ENCODE measurements around the gene PC. TPM values are rescaled to one million over a fixed set of nuclear protein-coding genes. Genes with fewer than 3 reads are reported as not detected.
A peak's percentile ranks its signal among the peaks of the same experiment; 100 is the strongest.

Gene PC
- total RNA-seq, 1 experiment from 2014 or later = 40.5 TPM

DNA sequence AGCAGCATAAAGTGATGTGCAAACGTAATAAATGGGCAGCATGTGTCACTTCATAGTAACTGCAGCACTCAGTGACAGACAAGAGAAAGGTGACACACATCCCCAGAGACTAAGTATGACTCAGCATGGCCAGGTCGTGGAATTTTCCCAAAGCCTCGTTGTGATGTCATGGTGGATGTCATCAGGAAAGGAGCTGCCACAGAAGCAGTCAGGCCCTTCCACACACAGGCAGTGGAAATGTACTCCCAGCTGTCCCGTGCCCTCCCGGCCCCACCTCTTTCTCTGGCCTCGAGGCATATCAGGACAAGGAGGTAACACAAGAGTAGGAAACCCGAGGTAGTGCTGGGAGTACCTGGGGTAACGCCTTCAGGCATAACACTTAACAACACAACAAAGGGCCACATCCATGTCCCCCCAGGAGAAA is 8.1 kb downstream of the PC start:
- Mint-ChIP-seq H3K27ac (ENCODE audit: unreplicated experiment) (peak overlapping the region; percentile 85), H3K4me1 (ENCODE audit: low read depth, unreplicated experiment) (peaks cover 15% of the 10 kb centered on the region), H3K36me3 (ENCODE audit: insufficient read depth, unreplicated experiment) (peaks cover 21% of the 10 kb centered on the region), H3K4me3 (ENCODE audit: low read depth, unreplicated experiment) (no peak overlapping the region), H3K27me3 (ENCODE audit: unreplicated experiment) (no peaks in the 10 kb centered on the region), H3K9me3 (ENCODE audit: low read depth, unreplicated experiment) (no peaks in the 10 kb centered on the region)
- DNase-seq = peak; percentile 63
- CTCF ChIA-PET = no interaction called here
- BruUV-seq (replicated peaks) = no TSS peak
- no peak for TF ChIP-seq CTCF (IDR thresholded peaks at IDR 0.05; ENCODE audit: unreplicated experiment)
- intact Hi-C loops (cut with micrococcal nuclease; ENCODE audit: unreplicated experiment) = loop anchor here (10.0 kb wide), 1 partner anchor 55 kb away; no protein-coding TSS in a partner anchor

GRCh38 chr11:66938582-66939135 is 19.5 kb downstream of the PC start:
- Mint-ChIP-seq H3K36me3 (ENCODE audit: insufficient read depth, unreplicated experiment) (peaks cover 15% of the 10 kb centered on the region), H3K27me3 (ENCODE audit: unreplicated experiment) (peaks cover 9% of the 10 kb centered on the region), H3K4me3 (ENCODE audit: low read depth, unreplicated experiment) (no peak overlapping the region), H3K27ac (ENCODE audit: unreplicated experiment) (no peak overlapping the region), H3K9me3 (ENCODE audit: low read depth, unreplicated experiment) (no peaks in the 10 kb centered on the region), H3K4me1 (ENCODE audit: low read depth, unreplicated experiment) (peaks cover 7% of the 10 kb centered on the region)
- BruUV-seq (replicated peaks) = no TSS peak
- no peak for TF ChIP-seq CTCF (IDR thresholded peaks at IDR 0.05; ENCODE audit: unreplicated experiment)
- intact Hi-C loops (cut with micrococcal nuclease; ENCODE audit: unreplicated experiment) = no loop called here
- CTCF ChIA-PET = no interaction called here
- no peak for DNase-seq

- CTCF ChIA-PET = interaction anchor here (0.7 kb wide), 1 partner anchor 33 kb away, joined by 9 read pairs; no protein-coding TSS in a partner anchor
- no peak for TF ChIP-seq CTCF (IDR thresholded peaks at IDR 0.05; ENCODE audit: unreplicated experiment)
- Mint-ChIP-seq H3K27me3 (ENCODE audit: unreplicated experiment) (peaks cover 9% of the 10 kb centered on the region), H3K9me3 (ENCODE audit: low read depth, unreplicated experiment) (no peaks in the 10 kb centered on the region), H3K36me3 (ENCODE audit: insufficient read depth, unreplicated experiment) (peaks cover 11% of the 10 kb centered on the region), H3K27ac (ENCODE audit: unreplicated experiment) (no peak overlapping the region), H3K4me1 (ENCODE audit: low read depth, unreplicated experiment) (peaks cover 15% of the 10 kb centered on the region), H3K4me3 (ENCODE audit: low read depth, unreplicated experiment) (no peak overlapping the region)
- no peak for DNase-seq
- intact Hi-C loops (cut with micrococcal nuclease; ENCODE audit: unreplicated experiment) = no loop called here
- BruUV-seq (replicated peaks) = no TSS peak
These were observed 20.9 kb downstream of the PC start for GRCh38 chr11:66937193-66937733.

- Mint-ChIP-seq H3K27ac (ENCODE audit: unreplicated experiment) (no peak overlapping the region), H3K4me1 (ENCODE audit: low read depth, unreplicated experiment) (peaks cover 15% of the 10 kb centered on the region), H3K9me3 (ENCODE audit: low read depth, unreplicated experiment) (no peaks in the 10 kb centered on the region), H3K4me3 (ENCODE audit: low read depth, unreplicated experiment) (no peak overlapping the region), H3K36me3 (ENCODE audit: insufficient read depth, unreplicated experiment) (peaks cover 9% of the 10 kb centered on the region), H3K27me3 (ENCODE audit: unreplicated experiment) (peaks cover 9% of the 10 kb centered on the region)
- DNase-seq = no peak
- CTCF ChIA-PET = no interaction called here
- no peak for TF ChIP-seq CTCF (IDR thresholded peaks at IDR 0.05; ENCODE audit: unreplicated experiment)
- intact Hi-C loops (cut with micrococcal nuclease; ENCODE audit: unreplicated experiment) = no loop called here
- no TSS peak for BruUV-seq (replicated peaks)
These were observed 21.9 kb downstream of the PC start for GRCh38 chr11:66936311-66936711.

Measured in Calu3 (cell line).